Testis (tissue), 2 donors: Measurements from ENCODE around the gene SPIN3.

Experiments used
- POLR2A ChIP-seq: fragments of 450-650 bp; IDR thresholded peaks from one replicate; pipeline ENCODE4 v1.6.1; 2017; ENCODE audit warnings: antibody characterized with exemption, mild to moderate bottlenecking, moderate library complexity
- TF ChIP-seq, protein P1 (sequence below), 3 experiments: fragments of 450-650 bp in 2 of 3; fragments of 200-600 bp in 1 of 3; sonication (generic) in 1 of 3; IDR thresholded peaks; one replicate each; pipeline ENCODE4 v1.5.1; 2016 to 2019; ENCODE audit warnings: antibody characterized with exemption in 3 of 3, mild to moderate bottlenecking in 2 of 3, moderate library complexity in 1 of 3

DNA sequence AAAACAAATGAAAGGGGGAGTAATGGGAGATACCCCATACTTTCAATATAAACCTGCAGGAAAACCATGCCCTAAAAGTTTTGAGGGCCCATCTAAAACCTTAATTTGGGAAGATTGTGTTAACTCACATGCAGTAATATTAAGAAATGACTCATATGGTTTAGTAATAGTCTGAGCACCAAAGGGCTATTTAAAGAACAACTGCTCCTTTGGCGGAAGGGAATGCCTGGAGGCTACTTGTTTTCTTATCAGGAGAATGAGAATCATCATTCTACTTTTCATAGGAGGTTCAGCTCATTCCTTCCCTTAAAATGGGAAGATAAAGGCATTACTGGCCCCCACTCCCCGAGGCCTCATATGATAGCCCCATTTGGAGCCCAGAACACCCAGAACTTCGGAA lies 47.6 kb downstream of the SPIN3 start:
- TF ChIP-seq, protein P1, sequence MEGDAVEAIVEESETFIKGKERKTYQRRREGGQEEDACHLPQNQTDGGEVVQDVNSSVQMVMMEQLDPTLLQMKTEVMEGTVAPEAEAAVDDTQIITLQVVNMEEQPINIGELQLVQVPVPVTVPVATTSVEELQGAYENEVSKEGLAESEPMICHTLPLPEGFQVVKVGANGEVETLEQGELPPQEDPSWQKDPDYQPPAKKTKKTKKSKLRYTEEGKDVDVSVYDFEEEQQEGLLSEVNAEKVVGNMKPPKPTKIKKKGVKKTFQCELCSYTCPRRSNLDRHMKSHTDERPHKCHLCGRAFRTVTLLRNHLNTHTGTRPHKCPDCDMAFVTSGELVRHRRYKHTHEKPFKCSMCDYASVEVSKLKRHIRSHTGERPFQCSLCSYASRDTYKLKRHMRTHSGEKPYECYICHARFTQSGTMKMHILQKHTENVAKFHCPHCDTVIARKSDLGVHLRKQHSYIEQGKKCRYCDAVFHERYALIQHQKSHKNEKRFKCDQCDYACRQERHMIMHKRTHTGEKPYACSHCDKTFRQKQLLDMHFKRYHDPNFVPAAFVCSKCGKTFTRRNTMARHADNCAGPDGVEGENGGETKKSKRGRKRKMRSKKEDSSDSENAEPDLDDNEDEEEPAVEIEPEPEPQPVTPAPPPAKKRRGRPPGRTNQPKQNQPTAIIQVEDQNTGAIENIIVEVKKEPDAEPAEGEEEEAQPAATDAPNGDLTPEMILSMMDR (IDR thresholded peaks at IDR 0.05) = no peak
- no peak for TF ChIP-seq POLR2A
